Nephron (organoid): ENCODE results near the gene OMP.

Source experiments
- H3K27ac Mint-ChIP-seq, 3 experiments: 2 replicates each; pipeline ENCODE4 v1.8.0; 2020; ENCODE audit warnings: mixed read lengths in 3 of 3, mild to moderate bottlenecking in 2 of 3, moderate library complexity in 1 of 3
- H3K27me3 Mint-ChIP-seq: 2 replicates; pipeline ENCODE4 v1.8.0; 2021; ENCODE audit warnings: low read depth, mild to moderate bottlenecking, moderate library complexity, mixed read lengths
- H3K36me3 Mint-ChIP-seq: 2 replicates; pipeline ENCODE4 v1.8.0; 2020; ENCODE audit warnings: low read depth, mixed read lengths
- H3K4me1 Mint-ChIP-seq: 2 replicates; pipeline ENCODE4 v1.8.0; 2020; ENCODE audit warnings: mixed read lengths
- H3K4me3 Mint-ChIP-seq, 3 experiments: 2 replicates each; pipeline ENCODE4 v1.8.0; 2020; ENCODE audit warnings: mild to moderate bottlenecking in 3 of 3, mixed read lengths in 3 of 3, moderate library complexity in 2 of 3
- H3K9me3 Mint-ChIP-seq: 2 replicates; pipeline ENCODE4 v1.8.0; 2020; ENCODE audit warnings: mixed read lengths
- TF ChIP-seq, protein P1 (sequence below), 3 experiments: fragments of 200-600 bp; sonication (generic); IDR thresholded peaks; one replicate each; pipeline ENCODE4 v1.5.0; 2021; ENCODE audit warnings: antibody characterized with exemption in 3 of 3; ENCODE audit not compliant: unreplicated experiment in 3 of 3

Gene OMP

DNA sequence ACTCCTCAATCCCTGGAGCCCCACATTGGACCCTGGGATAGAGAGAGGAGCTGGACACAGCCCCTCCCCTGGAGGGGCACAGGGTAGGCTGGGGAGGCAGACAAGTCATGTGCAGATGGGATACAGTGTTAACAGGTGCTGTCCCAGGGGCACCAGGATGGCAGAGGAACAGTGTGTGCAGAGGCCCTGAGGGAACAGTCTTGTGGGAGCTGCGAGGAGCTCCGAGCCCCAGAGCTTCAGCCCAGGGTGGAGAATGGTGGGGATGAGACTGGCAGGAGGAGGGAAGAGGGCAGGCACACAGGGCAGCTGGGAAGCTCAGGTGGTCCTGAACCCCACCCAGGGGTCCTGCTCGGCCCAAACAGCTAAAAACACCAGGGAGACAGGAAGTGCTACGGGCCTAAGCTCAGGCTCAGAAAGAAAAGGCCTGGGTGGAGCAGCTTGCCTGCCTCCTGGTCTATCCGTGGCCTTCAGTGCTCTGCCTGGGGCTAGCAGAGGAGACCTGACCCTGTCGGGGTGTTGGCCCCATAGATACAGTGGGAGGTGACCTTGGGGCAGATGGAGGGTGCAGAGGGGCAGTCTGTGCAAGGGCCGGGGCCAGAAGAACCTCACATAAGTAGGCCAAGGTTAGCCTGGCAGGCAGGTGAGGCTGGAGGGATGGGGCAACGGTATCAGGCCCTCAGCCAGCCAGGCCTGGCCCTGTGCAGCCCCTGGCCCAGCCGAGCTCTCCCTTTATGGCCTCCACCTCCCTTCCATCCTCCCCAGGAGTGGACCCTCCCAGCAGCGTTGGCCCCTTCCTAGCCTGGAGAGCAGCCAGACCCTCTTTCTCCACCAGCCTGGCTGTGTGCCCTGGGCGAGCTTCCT is 20.4 kb upstream of the OMP start:
- H3K36me3 Mint-ChIP-seq: peaks cover 7% of the 10 kb centered on the region
- no peak overlapping the region for H3K4me3 Mint-ChIP-seq
- peaks cover 8% of the 10 kb centered on the region for H3K9me3 Mint-ChIP-seq

DNA sequence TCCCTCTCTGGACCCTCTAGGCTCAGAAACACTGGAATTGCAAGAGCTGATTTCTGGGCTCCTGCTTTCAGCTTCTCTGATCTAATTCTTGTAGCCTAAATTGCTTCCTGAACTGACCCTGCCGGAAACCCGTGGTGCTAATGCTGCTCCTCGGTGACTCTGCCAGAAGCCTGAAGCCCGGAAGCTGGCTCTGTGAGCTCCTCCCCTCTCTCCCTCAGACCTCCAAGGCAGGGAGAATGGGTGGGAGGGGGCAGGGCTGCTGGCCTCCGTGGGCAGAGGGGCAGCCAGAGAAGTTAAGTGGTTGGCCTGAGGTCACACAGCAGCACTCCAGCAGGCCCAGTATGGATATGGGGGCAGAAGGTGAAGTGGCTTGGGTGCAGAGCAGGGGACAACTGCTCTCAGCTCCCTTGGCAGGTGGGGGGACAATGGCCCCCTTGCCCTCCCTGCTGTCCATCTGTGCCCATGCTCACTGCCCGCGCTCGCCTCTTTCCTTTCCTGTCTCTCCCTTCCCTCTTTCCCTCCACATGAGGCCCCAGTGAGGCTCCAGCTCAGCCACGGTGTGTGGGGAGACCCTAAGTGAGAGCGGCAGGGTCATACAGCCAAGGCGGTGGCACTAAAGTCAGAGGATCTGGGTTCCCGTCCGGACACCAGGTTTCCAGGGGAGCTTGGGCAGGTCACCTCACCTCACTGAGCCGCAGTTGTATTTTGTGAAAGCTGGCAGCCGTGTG is 19.6 kb upstream of the OMP start:
- peaks cover 14% of the 10 kb centered on the region for H3K4me1 Mint-ChIP-seq
- H3K4me3 Mint-ChIP-seq: no peak overlapping the region
- peaks cover 6% of the 10 kb centered on the region for H3K9me3 Mint-ChIP-seq
- peaks cover 7% of the 10 kb centered on the region for H3K36me3 Mint-ChIP-seq
- TF ChIP-seq, protein P1, sequence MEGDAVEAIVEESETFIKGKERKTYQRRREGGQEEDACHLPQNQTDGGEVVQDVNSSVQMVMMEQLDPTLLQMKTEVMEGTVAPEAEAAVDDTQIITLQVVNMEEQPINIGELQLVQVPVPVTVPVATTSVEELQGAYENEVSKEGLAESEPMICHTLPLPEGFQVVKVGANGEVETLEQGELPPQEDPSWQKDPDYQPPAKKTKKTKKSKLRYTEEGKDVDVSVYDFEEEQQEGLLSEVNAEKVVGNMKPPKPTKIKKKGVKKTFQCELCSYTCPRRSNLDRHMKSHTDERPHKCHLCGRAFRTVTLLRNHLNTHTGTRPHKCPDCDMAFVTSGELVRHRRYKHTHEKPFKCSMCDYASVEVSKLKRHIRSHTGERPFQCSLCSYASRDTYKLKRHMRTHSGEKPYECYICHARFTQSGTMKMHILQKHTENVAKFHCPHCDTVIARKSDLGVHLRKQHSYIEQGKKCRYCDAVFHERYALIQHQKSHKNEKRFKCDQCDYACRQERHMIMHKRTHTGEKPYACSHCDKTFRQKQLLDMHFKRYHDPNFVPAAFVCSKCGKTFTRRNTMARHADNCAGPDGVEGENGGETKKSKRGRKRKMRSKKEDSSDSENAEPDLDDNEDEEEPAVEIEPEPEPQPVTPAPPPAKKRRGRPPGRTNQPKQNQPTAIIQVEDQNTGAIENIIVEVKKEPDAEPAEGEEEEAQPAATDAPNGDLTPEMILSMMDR (IDR thresholded peaks at IDR 0.05; ENCODE audit: unreplicated experiment in 3 of 3): no peak
- peak overlapping the region in 1 of 3 experiments; percentile 59 for H3K27ac Mint-ChIP-seq
- no peaks in the 10 kb centered on the region for H3K27me3 Mint-ChIP-seq

More for the DNA sequence above, 20.4 kb upstream of the OMP start:
- Mint-ChIP-seq H3K4me1 (peaks cover 14% of the 10 kb centered on the region), H3K27ac (peak overlapping the region in 1 of 3 experiments; percentile 59), H3K27me3 (no peaks in the 10 kb centered on the region)
- TF ChIP-seq, protein P1 (IDR thresholded peaks at IDR 0.05; ENCODE audit: unreplicated experiment in 3 of 3): no peak

DNA sequence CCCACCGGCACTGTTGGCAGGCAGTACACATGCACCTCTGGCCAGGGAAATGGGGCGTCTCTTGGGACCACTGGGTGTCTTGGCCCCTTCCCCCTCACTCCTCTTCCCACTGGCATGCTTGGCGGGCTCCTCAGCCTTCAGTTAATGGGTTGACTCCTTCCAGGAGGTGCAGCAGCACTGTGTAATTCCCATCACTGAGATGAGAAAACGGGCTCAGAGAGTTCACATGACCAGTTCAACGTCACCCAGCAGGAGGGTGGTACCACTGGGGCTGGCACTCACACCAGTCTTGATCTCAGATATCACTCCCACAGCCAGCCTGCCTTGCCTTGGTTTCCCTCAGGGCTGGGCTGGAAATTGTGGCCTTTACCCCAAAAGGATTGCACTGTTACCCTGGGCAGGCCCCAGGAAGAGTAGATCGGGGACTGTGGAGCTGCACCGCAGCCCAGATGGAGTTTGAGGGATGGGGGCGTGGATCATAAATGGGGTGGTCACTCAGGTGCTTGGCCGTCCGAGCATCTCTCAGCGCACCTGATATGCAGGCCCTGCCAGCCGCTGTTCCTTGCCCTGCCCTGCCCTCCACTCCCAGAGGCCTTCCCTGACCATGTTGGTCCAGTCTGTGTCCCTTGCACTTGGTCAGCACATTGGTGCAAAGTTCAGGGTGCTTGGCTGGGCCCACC is 18.9 kb upstream of the OMP start:
- Mint-ChIP-seq H3K27ac (no peak overlapping the region), H3K9me3 (peaks cover 2% of the 10 kb centered on the region), H3K27me3 (no peaks in the 10 kb centered on the region), H3K4me3 (no peak overlapping the region), H3K4me1 (peaks cover 14% of the 10 kb centered on the region), H3K36me3 (peaks cover 6% of the 10 kb centered on the region)
- TF ChIP-seq, protein P1 (IDR thresholded peaks at IDR 0.05; ENCODE audit: unreplicated experiment in 3 of 3): no peak

DNA sequence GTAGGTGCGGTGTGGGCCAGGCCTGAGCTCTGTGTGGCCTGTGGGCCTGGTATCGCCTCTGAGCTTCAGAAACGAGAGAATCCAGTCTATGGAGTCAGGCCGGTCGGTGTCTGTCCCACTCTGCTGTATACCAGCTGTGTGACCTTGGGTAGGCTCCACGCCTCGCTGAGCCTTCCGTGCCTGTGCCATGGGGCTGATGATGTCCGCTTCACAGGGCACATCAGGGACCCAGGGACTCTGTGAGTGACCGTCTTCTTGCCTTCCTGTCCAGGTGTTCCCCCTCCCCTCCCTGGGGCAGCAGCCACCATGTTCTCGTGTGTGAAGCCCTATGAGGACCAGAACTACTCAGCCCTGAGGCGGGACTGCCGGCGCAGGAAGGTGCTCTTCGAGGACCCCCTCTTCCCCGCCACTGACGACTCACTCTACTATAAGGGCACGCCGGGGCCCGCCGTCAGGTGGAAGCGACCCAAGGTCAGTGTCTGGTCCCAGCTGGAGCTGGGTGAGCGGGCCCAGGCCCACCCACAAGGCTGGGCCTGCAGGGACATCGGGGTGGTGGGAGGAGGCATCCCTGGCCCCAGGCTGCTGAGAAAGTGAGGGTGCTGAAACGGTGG is 18.0 kb upstream of the OMP start:
- H3K4me3 Mint-ChIP-seq: no peak overlapping the region
- H3K4me1 Mint-ChIP-seq: peaks cover 14% of the 10 kb centered on the region
- H3K27me3 Mint-ChIP-seq: no peaks in the 10 kb centered on the region
- no peaks in the 10 kb centered on the region for H3K9me3 Mint-ChIP-seq
- no peak overlapping the region for H3K27ac Mint-ChIP-seq
- no peaks in the 10 kb centered on the region for H3K36me3 Mint-ChIP-seq
- TF ChIP-seq, protein P1 (IDR thresholded peaks at IDR 0.05; ENCODE audit: unreplicated experiment in 3 of 3): no peak

DNA sequence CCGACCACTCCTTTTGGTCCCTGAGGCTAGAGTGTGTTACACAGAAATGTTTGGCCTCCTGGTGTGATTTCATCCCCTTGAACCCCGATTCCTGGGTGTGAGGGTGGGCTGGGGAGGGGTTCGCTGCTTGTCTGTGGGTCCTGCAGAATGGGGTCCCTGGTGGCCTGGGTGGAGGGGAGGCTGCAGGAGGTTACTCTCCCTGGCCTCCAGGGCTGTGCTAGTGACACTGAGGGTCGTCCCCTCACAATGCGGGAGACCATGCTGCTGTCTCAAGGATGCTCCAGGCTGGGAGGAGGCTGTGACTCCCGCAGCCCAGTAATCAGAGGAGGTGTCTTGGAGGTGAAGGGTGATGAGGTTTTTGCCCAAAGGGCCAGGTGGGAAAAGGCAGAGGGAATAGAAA is 17.0 kb upstream of the OMP start:
- Mint-ChIP-seq H3K4me3 (no peak overlapping the region), H3K36me3 (no peaks in the 10 kb centered on the region), H3K27ac (no peak overlapping the region), H3K9me3 (no peaks in the 10 kb centered on the region), H3K4me1 (peaks cover 14% of the 10 kb centered on the region), H3K27me3 (no peaks in the 10 kb centered on the region)
- TF ChIP-seq, protein P1 (IDR thresholded peaks at IDR 0.05; ENCODE audit: unreplicated experiment in 3 of 3): no peak
